GM19463 (cell line): ENCODE data around the gene TM4SF18.
"Not testable (repeated sequence)": the region's sequence is repeated elsewhere in the genome, so short reads cannot be mapped to it uniquely, and the experiment has no call there.

Experiments used
- ATAC-seq: cut with Tn5 transposase; IDR thresholded peaks from one replicate; pipeline ENCODE4 v1.9.1; 2021; ENCODE audit warnings: mild to moderate bottlenecking, moderate library complexity; ENCODE audit not compliant: unreplicated experiment

The TM4SF18 gene

DNA sequence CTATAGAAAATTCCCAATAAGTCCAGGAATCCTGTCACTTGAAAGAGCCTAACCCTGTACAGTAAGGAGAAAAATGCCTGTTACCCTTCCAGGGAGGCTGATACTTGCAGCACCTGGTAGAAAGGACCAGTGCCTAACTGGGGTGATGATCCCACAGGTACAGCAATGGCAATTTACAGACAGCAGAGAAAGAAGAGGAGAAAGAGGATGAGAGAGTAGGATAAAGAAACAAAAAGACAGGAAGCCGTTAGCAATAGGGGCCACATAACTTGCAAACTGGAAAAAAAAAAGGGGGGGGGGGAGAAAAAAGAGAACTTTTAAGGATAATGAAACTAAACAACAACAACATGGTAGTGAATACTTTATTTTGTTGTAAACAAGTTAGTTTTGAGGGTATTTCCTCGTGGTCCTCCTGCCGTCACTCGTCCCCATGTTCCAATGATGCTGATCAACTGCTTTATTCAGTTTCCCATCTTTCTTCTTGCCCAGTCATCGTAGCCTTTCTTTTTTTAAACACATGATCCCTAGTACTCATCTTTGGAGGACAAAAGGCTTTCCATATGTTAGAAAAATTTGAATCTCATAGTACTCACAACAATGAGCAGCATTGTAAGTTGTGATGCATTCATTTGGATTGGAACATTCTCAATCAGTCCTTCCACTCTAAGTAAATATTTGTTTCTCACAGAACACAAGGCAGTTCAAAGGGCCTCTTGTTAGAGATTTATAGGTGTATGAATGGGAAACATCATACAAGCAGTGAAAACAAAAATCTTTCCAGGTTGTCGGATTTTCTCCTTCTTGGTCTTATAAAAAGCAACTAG lies 35.5 kb upstream of the TM4SF18 start:
- no peak for ATAC-seq

- ATAC-seq, result no peak
These were observed 34.8 kb upstream of the TM4SF18 start for GRCh38 chr3:149368201-149368673.

DNA sequence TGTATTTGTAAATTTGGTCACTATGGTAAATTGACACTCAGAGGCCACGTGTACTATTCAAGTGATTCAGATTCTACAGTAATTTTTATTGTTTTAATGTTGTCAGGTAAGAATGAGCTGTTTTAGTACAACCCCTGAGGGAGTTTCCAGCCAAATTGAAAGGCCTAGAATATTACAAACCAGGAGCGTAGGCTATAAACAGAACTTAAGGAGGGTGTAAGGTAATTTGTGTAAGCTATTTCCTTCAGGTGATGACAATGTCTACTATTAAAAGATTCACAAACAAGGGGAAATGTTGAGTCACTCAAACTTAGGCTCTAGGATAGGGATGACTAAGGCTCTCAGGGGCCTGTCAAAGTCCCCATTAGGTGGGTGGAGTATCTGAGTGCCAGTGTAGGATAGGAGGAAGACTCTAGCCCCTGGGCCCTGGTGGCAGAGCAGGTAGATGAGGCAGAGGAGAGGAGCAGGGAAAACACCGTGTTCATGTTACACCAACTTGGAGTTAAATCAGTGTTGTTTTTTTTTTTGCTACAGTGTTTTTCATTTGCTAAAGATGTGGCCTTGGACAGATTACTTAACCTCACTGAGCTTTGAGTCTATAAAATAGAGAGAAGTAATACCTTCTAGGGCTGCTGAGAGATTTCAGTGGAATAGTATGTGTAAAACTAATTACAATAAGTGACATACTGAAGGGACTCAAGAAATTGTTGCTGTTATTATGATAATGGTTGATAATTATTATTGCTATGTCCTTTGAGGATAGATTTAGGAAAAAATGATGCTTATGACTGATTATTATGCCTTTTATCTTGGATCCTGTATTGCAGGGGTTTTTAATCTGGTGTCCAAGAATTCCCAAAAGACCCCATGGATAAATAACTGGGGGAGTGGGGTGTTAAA lies 33.8 kb upstream of the TM4SF18 start:
- peak; percentile 81 for ATAC-seq

DNA sequence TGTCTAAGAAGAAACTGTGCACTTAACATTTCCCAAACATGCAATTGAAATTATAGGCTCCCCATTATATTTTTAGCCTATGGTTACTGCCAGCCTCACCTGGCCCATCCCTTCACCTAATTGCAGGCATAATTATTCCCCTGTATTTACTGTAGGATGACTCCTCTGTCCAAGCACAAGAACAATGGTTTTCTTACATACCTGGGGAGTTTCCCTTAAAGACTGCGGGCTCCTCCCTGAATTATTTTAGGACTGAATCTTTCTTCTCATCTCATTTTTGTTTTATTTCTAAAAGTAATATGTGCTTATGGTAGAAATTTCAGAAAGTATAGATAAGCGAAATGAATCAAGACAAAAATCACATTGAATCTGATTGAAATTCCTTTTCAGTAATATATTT lies 32.6 kb upstream of the TM4SF18 start:
- no peak for ATAC-seq

DNA sequence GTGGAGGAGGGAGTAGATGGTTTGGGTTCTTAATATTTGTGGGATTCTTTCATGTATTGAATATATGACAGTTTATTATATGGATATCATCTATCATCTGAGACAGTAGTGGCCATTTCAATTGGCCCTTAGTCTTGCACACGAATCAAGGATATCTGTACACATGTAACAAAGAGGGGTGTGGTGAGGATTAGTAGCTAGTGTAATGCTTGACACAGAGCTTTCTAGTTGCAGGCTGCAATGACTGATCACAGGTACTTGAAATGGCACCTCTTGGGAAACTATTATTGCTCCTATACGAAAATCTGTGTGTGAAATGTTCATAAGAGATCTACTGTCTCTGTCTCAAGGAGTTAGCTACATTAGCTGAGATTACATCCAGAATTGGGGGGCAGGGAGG lies 31.2 kb upstream of the TM4SF18 start:
- no peak for ATAC-seq

- no peak for ATAC-seq
These were observed 29.6 kb upstream of the TM4SF18 start for GRCh38 chr3:149363053-149363452.

DNA sequence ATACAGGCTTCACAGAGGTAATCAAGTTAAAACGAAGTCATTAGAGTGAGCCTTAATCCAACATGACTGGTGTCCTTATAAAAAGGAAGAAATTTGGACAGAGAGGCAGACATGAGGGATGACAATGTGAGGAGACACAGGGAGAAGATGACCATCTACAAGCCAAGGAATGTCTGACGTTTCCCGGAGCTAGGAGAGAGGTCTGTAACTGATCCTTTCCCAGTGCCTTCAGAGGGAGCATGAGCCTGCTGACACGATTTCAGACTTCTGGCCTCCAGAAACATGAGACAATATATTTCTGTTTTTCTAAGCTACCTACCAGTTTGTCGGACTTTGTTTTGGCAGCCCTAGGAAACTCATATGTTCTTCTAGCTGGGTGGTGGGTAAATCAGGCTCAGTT lies 28.9 kb upstream of the TM4SF18 start:
- no peak for ATAC-seq

DNA sequence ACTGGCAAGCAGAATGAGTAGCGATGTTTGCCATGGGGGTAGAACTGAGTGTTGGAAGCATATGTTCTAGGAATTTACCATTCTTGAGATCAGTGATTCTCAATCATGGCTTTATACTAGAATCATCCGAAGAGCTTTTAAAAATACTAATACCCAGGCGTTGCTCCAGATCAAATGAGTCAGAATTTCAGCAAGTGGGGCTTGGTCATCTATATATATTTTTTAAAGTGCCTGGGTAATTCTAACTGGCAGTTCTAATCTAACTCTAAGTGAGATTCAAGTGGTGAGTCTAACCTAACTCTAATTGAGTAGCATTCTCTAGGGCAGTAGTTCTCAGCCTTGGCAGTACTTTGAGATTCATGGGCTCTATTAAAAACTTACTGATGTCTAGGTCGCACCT lies 23.2 kb upstream of the TM4SF18 start:
- no peak for ATAC-seq

GRCh38 chr3:149356044-149356592 lies 22.7 kb upstream of the TM4SF18 start:
- no peak for ATAC-seq

DNA sequence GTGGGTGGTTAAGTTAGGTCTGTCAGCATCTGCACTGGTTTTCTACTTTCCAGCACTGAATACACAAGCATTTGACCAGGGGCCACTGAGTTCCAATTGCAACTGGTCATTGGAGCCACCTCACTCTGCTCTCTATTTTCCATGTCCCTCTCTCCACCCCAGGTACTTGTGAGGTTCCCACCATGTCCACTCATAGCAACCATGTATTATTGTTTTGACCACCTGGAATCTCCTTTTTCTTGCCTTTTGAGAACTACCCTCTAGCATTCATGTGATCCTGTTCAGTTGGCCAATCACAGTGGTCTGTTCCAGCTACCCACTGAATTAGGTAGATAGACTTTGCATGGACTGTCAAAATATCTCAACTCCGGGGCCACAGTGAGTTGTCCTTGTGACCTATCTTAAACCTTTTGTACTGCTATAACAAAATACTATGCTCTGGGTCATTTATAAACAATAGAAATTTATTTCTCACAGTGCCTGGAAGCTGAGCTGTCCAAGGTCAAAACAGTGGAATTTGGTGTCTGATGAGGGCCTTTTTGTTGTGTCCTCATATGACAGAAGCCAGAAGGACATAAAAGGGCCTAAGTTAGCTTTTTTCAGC lies 20.2 kb upstream of the TM4SF18 start:
- ATAC-seq, result no peak

DNA sequence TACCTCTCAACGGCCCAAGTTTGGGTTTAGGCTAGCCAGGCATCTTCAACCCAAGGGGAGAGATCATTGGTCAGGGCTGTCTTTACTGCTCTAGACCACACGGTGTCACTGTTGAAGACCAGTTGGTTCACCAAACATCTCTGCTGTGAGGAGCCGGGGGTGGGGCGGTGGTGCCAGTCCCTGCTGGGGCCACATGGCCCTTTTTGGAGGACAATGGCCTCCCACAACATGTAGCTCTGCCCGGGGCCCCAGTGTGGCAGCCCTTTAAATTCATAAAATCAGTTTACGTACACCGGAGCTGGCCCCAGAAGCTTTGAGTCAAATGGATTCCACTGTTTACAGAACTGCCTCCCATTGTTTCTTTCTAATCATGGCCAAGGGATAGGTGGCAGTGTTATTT lies 19.1 kb upstream of the TM4SF18 start:
- ATAC-seq, result peak; percentile 89

GRCh38 chr3:149343951-149344350 lies 10.5 kb upstream of the TM4SF18 start:
- ATAC-seq, result no peak

DNA sequence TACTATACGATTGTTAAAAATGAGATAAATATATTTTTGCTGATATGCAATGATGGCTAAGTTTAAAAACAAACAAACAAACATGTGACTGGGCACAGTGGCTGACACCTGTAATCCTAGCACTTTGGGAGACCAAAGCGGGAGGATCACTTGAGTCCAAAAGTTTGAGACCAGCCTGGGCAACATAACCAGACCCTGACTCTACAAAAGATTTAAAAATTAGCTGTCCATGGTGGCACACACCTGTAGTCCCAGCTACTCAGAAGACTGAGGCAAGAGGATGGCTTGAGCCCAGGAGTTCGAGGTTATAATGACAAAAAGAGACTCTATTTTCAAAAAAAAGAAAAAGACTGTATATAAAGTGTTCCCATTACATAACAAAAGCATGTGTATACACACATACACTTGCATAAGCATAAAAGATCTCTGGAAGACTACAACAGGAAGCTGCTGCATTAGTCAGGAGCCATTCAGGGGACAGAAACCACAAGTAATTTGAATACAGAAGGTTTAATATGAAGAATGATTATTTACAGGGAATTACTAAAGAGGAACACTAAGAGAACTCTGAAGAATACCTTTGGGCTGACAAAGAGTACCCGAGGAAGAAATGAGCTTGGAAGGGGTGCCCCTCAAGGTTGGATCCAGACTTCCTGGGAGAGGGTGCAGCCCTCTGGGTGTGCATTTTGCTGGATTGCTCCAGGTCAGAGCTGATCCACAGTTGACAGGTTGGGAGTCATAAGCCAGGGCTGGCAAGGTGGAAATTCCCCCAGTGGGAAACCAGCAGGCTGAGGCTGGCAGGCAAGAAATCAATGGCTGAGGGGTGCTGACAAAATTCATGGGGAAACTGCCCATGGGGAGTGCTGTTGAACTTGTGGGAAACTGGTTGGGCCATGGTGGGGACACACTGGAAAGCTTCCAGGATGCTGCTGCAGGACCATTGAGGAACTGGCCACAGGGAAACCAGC lies 9.3 kb upstream of the TM4SF18 start:
- ATAC-seq, result no peak

DNA sequence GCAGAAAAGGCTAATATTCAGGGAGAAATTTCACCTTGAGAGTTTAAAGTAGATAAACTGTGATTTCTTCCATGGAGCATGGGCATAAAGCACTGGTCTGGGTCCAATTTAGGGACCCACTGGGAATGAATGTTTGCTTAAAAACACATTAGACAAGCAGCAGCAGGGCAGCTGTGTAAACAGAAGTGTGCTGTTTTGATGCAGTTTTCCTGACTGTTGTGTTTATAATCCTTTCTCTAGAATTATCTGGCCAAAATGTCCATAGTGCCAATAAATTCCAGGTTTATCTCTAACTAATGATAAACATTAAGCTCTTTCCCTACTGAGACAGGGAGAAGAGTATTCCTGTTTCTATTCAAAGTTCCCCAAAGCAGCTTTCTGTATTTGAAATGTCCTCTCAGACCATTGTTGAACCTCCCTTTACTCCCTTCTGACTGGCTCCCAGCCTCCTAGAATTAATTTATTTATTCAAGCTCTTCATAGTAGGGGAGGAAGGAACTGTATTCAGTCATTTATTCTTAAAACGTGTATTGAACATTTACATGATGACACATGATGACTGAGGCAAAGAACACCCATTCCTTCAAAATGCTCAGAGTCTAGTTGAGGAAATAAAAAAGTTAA lies 7.0 kb upstream of the TM4SF18 start:
- no peak for ATAC-seq

- no peak for ATAC-seq
These were observed 6.5 kb upstream of the TM4SF18 start for GRCh38 chr3:149339931-149340309.

DNA sequence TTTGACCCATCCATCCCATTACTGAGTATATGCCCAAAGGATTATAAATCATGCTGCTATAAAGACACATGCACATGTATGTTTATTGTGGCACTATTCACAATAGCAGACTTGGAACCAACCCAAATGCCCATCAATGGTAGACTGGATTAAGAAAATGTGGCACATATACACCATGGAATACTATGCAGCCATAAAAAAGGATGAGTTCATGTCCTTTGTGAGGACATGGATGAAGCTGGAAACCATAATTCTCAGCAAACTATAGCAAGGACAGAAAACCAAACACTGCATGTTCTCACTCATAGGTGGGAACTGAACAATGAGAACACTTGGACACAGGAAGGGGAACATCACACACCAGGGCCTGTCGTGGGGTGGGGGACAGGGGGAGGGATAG lies 4.0 kb upstream of the TM4SF18 start:
- ATAC-seq, result not testable (repeated sequence)

DNA sequence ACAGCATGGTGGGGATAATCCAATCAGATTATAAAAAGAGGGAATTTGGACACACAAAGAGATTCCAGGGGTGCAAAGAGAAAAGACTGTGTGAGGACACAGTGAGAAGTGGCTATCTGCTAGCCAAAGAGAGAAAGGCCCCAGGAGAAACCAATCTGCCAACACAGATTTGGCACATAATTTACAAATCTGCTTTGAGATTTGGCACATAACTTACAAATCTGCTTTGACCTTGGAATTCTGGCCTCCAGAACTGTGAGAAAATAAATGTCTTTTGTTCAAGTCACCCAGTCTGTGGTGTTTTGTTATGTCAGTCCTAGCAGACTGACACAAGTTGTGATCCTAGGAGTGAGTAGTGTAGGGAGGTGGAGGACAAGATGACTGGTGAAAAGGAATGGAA lies 3.5 kb upstream of the TM4SF18 start:
- no peak for ATAC-seq

DNA sequence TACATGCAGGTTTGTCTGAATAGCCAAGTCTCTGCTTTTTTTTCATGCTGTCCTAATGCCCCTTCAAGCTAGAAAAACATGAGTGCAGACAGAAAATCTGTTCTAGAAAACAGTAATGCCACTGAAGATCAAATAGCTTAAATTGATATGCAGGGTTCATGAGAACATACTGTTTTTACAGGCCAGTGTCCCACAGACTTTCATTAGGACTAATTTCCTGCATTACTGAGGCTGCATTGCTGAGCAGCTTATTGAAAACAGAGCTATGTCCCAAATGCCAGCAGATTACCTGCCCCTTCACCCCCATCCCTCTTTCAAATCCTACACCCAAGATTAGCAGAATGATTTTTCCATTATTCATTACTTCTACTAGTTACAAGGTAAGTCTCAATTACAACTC lies 665 bp downstream of the TM4SF18 start:
- no peak for ATAC-seq

DNA sequence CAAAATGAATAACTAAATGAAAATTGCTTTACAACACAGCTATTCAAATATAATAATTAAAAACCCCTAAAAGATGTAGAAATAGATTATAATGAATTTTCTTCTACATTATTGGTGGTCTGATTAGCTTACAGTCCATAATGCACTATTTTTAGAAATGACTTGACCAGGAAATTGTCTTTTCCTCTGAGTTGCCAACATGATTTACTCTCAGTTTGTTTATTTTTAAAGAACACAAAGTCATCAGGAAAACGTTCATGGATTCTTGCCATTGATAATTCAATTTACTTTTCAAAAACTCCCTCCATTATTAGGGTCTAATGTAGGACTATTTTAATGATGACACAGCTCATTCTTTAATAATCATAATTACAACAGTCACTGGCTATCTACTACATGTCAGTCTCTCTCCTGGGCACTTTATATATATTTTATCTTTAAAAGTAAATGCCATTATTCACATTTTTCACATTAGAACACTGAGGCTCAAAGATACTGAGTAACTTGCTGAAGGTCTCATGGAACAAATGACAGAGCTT lies 1.1 kb downstream of the TM4SF18 start:
- ATAC-seq, result no peak
